Trophoblast cell (in vitro differentiated cells and primary cell): Measurements from ENCODE around the gene CARD19.

Source experiments
- DNase-seq, 2 donors: peaks; one replicate each; pipeline ENCODE4 v3.0.0-alpha.2; 2016
- H2AFZ ChIP-seq: 2 replicates; pipeline ENCODE4 v1.6.1; 2013; ENCODE audit warnings: low read length, moderate library complexity, mild to moderate bottlenecking; ENCODE audit not compliant: insufficient read depth, poor library complexity
- H2AK5ac ChIP-seq: 2 replicates; pipeline ENCODE4 v1.6.1; 2013; ENCODE audit warnings: mild to moderate bottlenecking, low read length
- H2BK120ac ChIP-seq: 2 replicates; pipeline ENCODE4 v1.6.1; 2013; ENCODE audit warnings: low read length, mild to moderate bottlenecking, moderate library complexity; ENCODE audit not compliant: insufficient read depth, poor library complexity
- H2BK12ac ChIP-seq: 2 replicates; pipeline ENCODE4 v1.6.1; 2013; ENCODE audit warnings: mild to moderate bottlenecking, low read length, moderate library complexity
- H2BK5ac ChIP-seq: 2 replicates; pipeline ENCODE4 v1.6.1; 2013; ENCODE audit warnings: low read length, low read depth, moderate library complexity, mild to moderate bottlenecking; ENCODE audit not compliant: poor library complexity
- H3K14ac ChIP-seq: 2 replicates; pipeline ENCODE4 v1.6.1; 2013; ENCODE audit warnings: mild to moderate bottlenecking, low read length
- H3K18ac ChIP-seq: 2 replicates; pipeline ENCODE4 v1.6.1; 2013; ENCODE audit warnings: mild to moderate bottlenecking, low read length
- H3K23ac ChIP-seq: 2 replicates; pipeline ENCODE4 v1.6.1; 2013; ENCODE audit warnings: low read length
- H3K27ac ChIP-seq: 2 replicates; pipeline ENCODE4 v1.5.1; 2013; ENCODE audit warnings: low read depth, mild to moderate bottlenecking, inconsistent platforms, low read length, moderate library complexity
- H3K27me3 ChIP-seq: 2 replicates; pipeline ENCODE4 v1.6.1; 2013; ENCODE audit warnings: inconsistent platforms, mild to moderate bottlenecking, low read length, moderate library complexity; ENCODE audit not compliant: insufficient read depth
- H3K36me3 ChIP-seq, 2 experiments: 1 replicate in 1 of 2; 2 replicates in 1 of 2; pipeline ENCODE4 v1.6.1; 2013; ENCODE audit warnings: low read length in 2 of 2, mild to moderate bottlenecking in 2 of 2, moderate library complexity in 1 of 2; ENCODE audit not compliant: insufficient read depth in 2 of 2, control insufficient read depth in 1 of 2
- H3K4ac ChIP-seq: 2 replicates; pipeline ENCODE4 v1.6.1; 2013; ENCODE audit warnings: low read depth, mild to moderate bottlenecking, low read length, moderate library complexity
- H3K4me1 ChIP-seq, 2 experiments: 1 replicate in 1 of 2; 2 replicates in 1 of 2; pipeline ENCODE4 v1.6.1; 2013; ENCODE audit warnings: low read length in 2 of 2, mild to moderate bottlenecking in 2 of 2, moderate library complexity in 1 of 2; ENCODE audit not compliant: insufficient read depth in 2 of 2, control insufficient read depth in 1 of 2
- H3K4me2 ChIP-seq: 2 replicates; pipeline ENCODE4 v1.6.1; 2013; ENCODE audit warnings: inconsistent platforms, mild to moderate bottlenecking, low read length, moderate library complexity
- H3K4me3 ChIP-seq: 2 replicates; pipeline ENCODE4 v1.5.1; 2013; ENCODE audit warnings: mild to moderate bottlenecking, low read depth, low read length, inconsistent platforms
- H3K79me1 ChIP-seq: one replicate; pipeline ENCODE4 v1.6.1; 2013; ENCODE audit warnings: low read length
- H3K79me2 ChIP-seq: 2 replicates; pipeline ENCODE4 v1.6.1; 2013; ENCODE audit warnings: low read length, mild to moderate bottlenecking; ENCODE audit not compliant: control insufficient read depth, insufficient read depth, poor library complexity
- H3K9ac ChIP-seq: 2 replicates; pipeline ENCODE4 v1.6.1; 2013; ENCODE audit warnings: mild to moderate bottlenecking, low read length
- H3K9me3 ChIP-seq: 2 replicates; pipeline ENCODE4 v1.6.1; 2013; ENCODE audit warnings: low read depth, mild to moderate bottlenecking, control low read depth, inconsistent platforms, low read length; ENCODE audit not compliant: insufficient read depth
- H4K12ac ChIP-seq: 2 replicates; pipeline ENCODE4 v1.6.1; 2013; ENCODE audit warnings: low read depth, mild to moderate bottlenecking, low read length, moderate library complexity
- H4K8ac ChIP-seq: 2 replicates; pipeline ENCODE4 v1.6.1; 2013; ENCODE audit warnings: low read depth, mild to moderate bottlenecking, low read length, moderate library complexity
- H4K91ac ChIP-seq: one replicate; pipeline ENCODE4 v1.6.1; 2013; ENCODE audit warnings: low read depth, mild to moderate bottlenecking, low read length, moderate library complexity
- WGBS: extraction: QIAGEN DNeasy Blood & Tissue Kit; methylation state at CpG from one replicate; pipeline ENCODE4 v1.1.7; 2013; ENCODE audit warnings: missing lambda C conversion rate; ENCODE audit not compliant: insufficient read length, insufficient coverage; ENCODE audit errors: extremely low coverage; 5-methylcytosine and 5-hydroxymethylcytosine counted together

The CARD19 gene

DNA sequence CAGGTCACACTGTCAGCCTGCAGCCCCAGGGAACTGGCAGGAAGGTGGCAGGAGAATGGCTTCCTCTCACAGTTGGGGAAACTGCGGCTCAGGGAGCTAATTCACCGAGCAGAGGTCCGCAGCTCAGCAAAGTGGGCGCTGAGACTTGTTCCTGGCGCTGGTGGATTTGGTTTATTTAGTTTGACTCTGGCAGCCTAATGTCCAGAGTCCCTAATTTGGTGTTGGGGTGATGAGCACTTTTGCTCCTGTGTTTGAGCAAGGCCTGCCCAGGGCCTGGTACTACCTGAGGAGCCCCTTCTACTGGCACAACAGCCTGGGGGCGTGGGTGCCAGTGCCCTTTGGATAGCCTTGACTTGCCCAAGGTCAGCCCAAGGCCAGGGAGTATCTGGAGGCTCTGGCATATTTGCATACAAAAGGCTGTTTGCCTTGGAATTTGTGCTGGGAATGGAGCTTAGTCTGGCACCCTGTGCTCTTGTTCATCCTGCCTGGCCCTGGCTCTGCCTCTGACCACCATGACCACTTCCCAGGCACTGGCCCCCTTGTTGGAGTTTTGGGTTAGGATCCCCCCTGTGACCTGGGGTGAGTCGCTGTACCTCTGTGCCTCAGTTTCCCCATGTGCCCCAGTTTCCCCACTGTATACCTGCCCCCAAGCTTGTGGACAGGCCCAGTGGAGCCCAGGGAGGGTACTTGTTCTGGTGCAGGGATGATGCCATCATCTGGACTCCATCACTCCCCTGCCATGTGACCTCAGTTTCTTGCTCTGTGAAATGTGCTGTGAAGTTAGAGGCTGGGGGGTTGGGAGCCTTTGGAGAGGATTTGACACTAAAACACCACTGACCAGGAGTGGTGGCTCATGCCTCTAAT is 36.1 kb upstream of the CARD19 start:
- no peak overlapping the region for H2BK12ac ChIP-seq
- H4K12ac ChIP-seq, result no peak overlapping the region
- H3K9me3 ChIP-seq, result no peaks in the 10 kb centered on the region
- H3K4me2 ChIP-seq, result no peak overlapping the region
- H4K91ac ChIP-seq, result no peak overlapping the region
- no peak overlapping the region for H2BK5ac ChIP-seq
- H3K27ac ChIP-seq, result no peak overlapping the region
- H2AFZ ChIP-seq, result no peak overlapping the region
- H3K27me3 ChIP-seq, result no peaks in the 10 kb centered on the region
- DNase-seq, result no peak
- H3K18ac ChIP-seq, result no peak overlapping the region
- H3K4me1 ChIP-seq, result peaks cover 4 to 5% of the 10 kb centered on the region in 2 experiments
- H3K79me2 ChIP-seq, result no peaks in the 10 kb centered on the region
- no peak overlapping the region for H2BK120ac ChIP-seq
- H4K8ac ChIP-seq, result no peak overlapping the region
- no peak overlapping the region for H3K9ac ChIP-seq
- no peak overlapping the region for H3K14ac ChIP-seq
- H3K23ac ChIP-seq, result no peak overlapping the region
- H3K36me3 ChIP-seq, result no peaks in the 10 kb centered on the region
- H3K79me1 ChIP-seq, result no peaks in the 10 kb centered on the region
- H2AK5ac ChIP-seq, result no peak overlapping the region
- H3K4ac ChIP-seq, result no peak overlapping the region
- H3K4me3 ChIP-seq, result no peak overlapping the region
- no CpG with 5 or more reads among the region's 7 CpGs for WGBS

- Histone ChIP-seq H2AFZ (no peak overlapping the region), H3K4me3 (no peak overlapping the region), H2AK5ac (no peak overlapping the region), H3K27ac (no peak overlapping the region), H3K14ac (no peak overlapping the region), H3K4me2 (no peak overlapping the region), H3K4me1 (peaks cover 4 to 5% of the 10 kb centered on the region in 2 experiments), H3K27me3 (no peaks in the 10 kb centered on the region), H3K79me1 (no peaks in the 10 kb centered on the region), H3K4ac (no peak overlapping the region), H2BK120ac (no peak overlapping the region), H4K91ac (no peak overlapping the region), H3K18ac (no peak overlapping the region), H3K79me2 (no peaks in the 10 kb centered on the region), H4K8ac (no peak overlapping the region), H4K12ac (no peak overlapping the region), H2BK12ac (no peak overlapping the region), H2BK5ac (no peak overlapping the region), H3K9ac (no peak overlapping the region), H3K9me3 (no peaks in the 10 kb centered on the region), H3K36me3 (no peaks in the 10 kb centered on the region), H3K23ac (no peak overlapping the region)
- WGBS, result no CpG with 5 or more reads among the region's 8 CpGs
- no peak for DNase-seq
These were observed 35.2 kb upstream of the CARD19 start for GRCh38 chr9:93060746-93061259.

DNA sequence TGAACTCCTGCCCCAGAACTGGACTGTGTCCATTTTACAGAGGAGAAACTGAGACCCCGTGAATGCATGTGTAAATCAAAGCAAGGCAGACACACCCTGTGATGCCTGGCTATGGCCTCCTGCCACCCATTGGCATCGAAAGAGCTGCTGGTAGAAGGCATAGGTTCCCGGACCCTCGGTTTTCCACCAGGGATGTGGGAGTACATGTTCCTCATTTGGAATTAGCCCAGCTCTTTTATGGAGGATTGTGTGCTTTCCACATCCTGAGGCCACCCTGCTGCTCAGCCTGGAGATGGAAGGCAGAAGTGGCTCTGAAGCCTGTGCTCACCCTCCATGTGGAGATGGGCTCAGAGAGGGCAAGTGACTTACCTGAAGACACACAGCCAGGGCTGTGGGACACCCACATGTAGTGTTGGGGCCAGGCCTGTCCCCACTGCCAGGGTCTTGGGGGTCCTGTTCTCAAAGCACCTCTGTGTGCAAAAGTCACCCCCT is 34.7 kb upstream of the CARD19 start:
- no peaks in the 10 kb centered on the region for H3K36me3 ChIP-seq
- H3K4ac ChIP-seq, result no peak overlapping the region
- H3K4me3 ChIP-seq, result no peak overlapping the region
- H4K8ac ChIP-seq, result no peak overlapping the region
- no peak overlapping the region for H2BK12ac ChIP-seq
- no peak overlapping the region for H2BK5ac ChIP-seq
- DNase-seq, result no peak
- H4K91ac ChIP-seq, result no peak overlapping the region
- no peak overlapping the region for H3K23ac ChIP-seq
- no peak overlapping the region for H3K9ac ChIP-seq
- WGBS, result no CpG with 5 or more reads among the region's 4 CpGs
- no peak overlapping the region for H2AK5ac ChIP-seq
- no peak overlapping the region for H3K14ac ChIP-seq
- no peak overlapping the region for H3K18ac ChIP-seq
- no peak overlapping the region for H2AFZ ChIP-seq
- H3K79me1 ChIP-seq, result no peaks in the 10 kb centered on the region
- no peak overlapping the region for H4K12ac ChIP-seq
- H3K4me1 ChIP-seq, result peaks cover 4 to 5% of the 10 kb centered on the region in 2 experiments
- H3K27ac ChIP-seq, result no peak overlapping the region
- H3K79me2 ChIP-seq, result no peaks in the 10 kb centered on the region
- no peak overlapping the region for H3K4me2 ChIP-seq
- H2BK120ac ChIP-seq, result no peak overlapping the region
- no peaks in the 10 kb centered on the region for H3K27me3 ChIP-seq
- no peaks in the 10 kb centered on the region for H3K9me3 ChIP-seq

DNA sequence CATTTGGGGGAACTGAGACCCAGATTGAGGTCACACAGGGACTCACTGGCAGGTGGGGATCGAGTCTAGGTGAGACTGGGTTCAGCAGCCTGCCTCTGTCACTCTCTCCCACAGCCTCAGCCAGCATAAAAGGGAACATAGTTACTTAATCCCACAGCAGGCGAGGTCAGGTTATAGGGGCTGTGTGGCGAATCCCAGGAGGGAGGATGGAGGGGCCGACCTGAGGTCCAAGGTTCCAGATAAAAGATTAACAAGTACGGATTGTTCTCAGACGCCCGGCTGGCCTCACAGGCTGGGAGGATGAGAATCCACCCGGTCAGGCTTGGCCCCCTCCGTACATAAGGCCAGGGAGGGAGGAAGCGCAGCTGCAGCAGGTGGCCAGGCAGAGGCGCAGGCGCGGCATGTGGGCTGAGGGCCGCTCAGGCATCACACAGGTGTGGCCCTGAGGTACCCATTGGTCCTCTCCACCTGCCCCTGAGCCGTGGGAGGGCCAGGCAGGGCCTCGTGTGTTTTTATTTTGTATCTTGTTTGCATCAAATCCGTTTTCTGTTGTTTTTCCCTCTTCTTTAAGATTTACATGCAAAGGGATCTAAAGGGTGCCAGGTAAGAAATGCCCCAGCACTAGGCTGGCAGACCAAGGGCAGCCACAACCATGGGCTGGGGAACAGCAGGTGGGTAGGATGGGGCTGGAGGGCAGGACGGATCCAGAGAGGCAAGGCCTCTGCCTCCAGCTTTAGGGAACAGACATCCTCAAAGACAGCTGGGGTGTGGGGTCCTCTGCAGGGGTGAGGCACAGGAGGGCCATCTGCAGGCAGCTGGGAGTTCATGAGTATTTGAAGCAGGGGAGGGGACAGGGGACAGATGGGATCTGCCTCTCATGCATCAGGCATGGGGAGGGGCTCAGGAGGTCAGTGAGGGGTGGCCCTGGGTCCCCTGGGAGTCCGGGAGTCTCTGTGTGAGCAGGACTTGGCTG is 33.9 kb upstream of the CARD19 start:
- H3K4me2 ChIP-seq, result no peak overlapping the region
- no peak overlapping the region for H3K23ac ChIP-seq
- no peaks in the 10 kb centered on the region for H3K9me3 ChIP-seq
- H4K8ac ChIP-seq, result no peak overlapping the region
- whole genome bisulfite sequencing, result no CpG with 5 or more reads among the region's 19 CpGs
- H3K36me3 ChIP-seq, result no peaks in the 10 kb centered on the region
- H3K4me3 ChIP-seq, result no peak overlapping the region
- no peak overlapping the region for H3K4ac ChIP-seq
- DNase-seq, result peak in 1 of 2 donors; percentile 14
- H2BK5ac ChIP-seq, result no peak overlapping the region
- H3K4me1 ChIP-seq, result peaks cover 4 to 5% of the 10 kb centered on the region in 2 experiments
- H2BK12ac ChIP-seq, result no peak overlapping the region
- H2AK5ac ChIP-seq, result no peak overlapping the region
- H3K79me1 ChIP-seq, result no peaks in the 10 kb centered on the region
- no peak overlapping the region for H4K12ac ChIP-seq
- H3K14ac ChIP-seq, result no peak overlapping the region
- H3K27me3 ChIP-seq, result no peaks in the 10 kb centered on the region
- H4K91ac ChIP-seq, result no peak overlapping the region
- no peak overlapping the region for H2AFZ ChIP-seq
- H3K79me2 ChIP-seq, result no peaks in the 10 kb centered on the region
- no peak overlapping the region for H3K9ac ChIP-seq
- no peak overlapping the region for H3K18ac ChIP-seq
- no peak overlapping the region for H3K27ac ChIP-seq
- H2BK120ac ChIP-seq, result no peak overlapping the region
